Measurements from ENCODE around the gene SCAMP3. TPM values are rescaled to one million over a fixed set of nuclear protein-coding genes. Genes with fewer than 3 reads are reported as not detected.
"Not testable (repeated sequence)": the region's sequence is repeated elsewhere in the genome, so short reads cannot be mapped to it uniquely, and the experiment has no call there.

Gene SCAMP3
- total RNA-seq (2014; rRNA removed; shearing (Covaris generic)): 116 and 121 TPM in 2 replicates
- 50.2 and 61.2 TPM in 2 replicates for polyA plus RNA-seq (2014; cell fraction: nucleus; rRNA removed)

DNA sequence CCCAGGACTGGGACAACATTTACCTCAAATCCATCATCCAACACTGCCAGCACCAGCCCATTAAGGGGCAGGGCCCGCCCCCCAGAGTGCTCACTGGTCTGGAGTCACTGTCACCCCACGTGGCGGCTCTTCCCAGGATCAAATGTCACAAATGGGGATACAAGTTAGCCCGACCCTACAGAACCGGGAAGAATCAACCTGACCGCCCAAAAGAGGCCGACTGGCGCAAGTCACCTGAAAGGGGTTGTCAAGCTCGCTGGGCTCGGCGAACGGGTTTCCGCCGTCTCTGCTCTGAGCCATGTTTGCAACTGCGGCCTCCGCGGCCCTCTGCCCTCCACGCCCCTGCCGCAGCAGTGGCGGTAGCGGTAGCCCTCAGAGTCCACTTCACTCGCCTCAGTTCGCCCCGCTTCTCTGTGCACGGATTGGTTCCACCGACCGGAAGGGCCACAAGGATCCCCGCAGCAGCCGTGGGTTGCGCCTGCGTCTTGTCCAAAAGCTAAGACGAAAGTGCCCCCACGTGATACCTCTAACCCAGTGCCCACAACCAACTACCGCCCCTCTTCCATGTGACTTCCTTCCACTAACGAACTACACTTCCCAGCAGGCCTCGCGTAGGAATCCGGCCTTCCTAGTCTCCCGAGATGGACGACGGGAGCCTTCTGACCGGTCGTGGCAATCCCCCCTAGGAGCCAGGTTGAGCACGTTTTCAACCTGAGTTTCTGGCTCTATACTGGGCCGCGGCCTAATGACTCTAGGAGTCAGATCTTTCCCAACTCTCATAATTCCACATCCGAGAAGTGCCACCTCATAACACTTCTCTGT lies at the start of gene SCAMP3:
TSS of gene SCAMP3 (minus strand) at position 509 of the 822 bp plus-strand sequence. CDS start at position 300, 209 bp downstream.
- DNase-seq (ENCODE audit: extremely low read depth, low read depth): peak; percentile 99

- DNase-seq (ENCODE audit: extremely low read depth, low read depth): no peak
These were observed 47.4 kb upstream of the SCAMP3 start for GRCh38 chr1:155309423-155310021.

DNA sequence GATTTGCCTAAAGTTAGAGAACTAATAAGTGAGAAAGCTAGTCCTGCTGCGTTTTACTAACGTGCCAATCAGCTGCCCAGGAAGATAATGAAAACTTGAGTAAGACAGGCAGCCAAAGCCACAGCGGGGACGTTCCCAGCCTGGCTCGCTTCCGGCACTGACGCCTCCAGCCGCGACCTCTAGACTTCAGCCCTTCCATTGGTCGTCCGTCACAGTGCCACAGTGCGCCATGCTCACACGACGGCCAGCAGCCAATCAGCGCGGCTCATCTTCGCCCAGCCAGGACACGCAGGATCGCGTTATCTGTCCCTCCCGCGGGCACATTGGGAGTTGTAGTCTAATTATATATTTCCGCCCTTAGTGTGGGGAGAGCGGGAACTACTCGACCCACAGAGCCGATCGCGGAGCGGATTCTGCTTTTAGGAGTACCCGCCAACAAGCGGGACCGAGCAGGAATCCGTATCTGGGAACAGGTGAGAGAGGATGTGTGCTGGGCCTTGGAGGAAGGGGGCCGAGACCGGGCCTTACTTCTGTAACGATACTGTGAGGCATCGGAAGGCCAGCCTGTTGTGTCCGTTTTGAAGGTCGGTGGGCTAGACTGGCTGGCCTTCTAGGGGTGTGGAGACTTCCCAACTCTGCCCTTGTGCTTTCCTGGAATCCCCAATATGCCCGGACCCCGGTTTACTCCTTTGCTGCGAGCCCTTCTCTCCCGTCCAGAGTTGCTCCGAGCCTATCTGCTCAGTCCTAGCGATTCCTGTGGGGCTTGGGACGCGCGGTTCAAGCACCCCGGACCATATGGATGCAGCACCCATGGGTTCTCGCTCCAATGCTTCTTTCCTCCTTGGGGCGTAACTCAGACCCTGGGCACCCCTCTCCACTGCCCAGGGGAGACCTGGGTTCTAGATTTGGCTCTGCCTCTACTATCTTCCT lies 46.6 kb upstream of the SCAMP3 start, which contains the start of gene FDPS:
TSS of gene FDPS (plus strand) at position 374 of the 930 bp plus-strand sequence. CDS start 924 bp downstream, outside the sequence.
- DNase-seq (ENCODE audit: extremely low read depth, low read depth): peak; percentile 100

DNA sequence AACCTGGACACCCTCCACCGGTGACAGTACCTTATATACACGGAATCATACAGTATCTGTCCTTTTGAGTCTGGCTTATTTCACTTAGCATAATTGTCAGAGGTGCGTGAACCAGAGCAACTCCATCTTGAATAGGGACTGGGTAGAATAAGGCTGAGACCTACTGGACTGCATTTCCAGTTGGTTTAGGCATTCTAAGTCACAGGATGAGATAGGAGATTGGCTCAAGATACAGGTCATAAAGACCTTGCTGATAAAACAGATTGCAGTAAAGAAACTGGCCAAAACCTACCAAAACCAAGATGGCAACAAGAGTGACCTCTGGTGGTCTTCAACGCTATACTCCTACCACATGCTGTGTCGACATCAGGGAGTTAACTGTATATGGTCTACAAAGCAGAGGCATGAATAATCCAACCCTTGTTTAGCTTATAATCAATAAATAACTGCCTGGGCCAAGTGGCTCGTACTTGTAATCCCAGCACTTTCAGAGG lies 45.1 kb upstream of the SCAMP3 start:
- DNase-seq (ENCODE audit: extremely low read depth, low read depth): no peak

DNA sequence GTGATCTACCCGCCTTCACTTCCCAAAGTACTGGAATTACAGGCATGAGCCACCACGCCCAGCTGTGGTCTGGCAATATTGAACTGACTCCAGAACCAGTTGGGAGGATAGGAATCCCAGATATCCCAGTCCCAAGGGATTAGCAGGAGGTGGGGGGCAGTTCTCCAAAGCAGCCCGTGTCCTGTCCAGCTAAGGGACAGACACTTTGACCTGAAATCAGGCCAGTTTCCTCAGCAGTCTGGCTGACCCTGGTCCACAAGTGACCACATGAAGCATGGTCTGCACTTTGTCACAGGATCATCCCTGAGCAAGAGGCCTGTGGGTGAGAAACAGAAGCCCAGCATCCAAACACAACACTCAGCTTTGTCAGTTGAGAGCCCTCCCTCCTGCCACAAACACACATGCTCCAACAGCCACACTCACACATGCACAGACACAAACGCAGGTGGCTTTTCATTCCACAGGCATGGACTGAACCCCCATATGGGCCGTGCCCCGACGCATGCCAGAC lies 43.8 kb upstream of the SCAMP3 start:
- DNase-seq (ENCODE audit: extremely low read depth, low read depth): no peak

- DNase-seq (ENCODE audit: extremely low read depth, low read depth): no peak
These were observed 42.5 kb upstream of the SCAMP3 start for GRCh38 chr1:155304558-155305063.

DNA sequence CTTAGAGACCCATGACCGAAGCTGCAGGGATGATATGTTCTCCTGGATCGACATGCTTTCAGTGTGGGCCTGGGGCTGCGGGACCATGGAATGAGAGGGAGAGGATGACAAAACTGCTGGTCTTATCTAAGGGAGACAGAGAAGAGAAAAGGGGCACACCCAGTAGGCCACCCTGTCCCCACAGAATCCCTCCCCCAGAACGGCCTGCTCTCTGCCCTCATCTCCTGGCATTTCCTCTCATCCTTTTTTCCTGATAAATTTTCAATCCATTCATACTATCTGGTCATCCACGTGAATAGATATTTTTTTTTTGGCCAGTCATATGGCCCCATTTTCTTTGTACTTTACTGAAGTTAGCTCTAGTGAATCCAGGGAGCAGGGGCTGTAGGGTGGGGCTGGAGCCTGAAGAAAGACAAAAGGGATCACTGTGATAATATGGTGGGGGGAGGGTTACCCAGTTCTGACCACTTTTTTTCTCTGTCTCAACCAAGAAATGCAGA lies 39.2 kb upstream of the SCAMP3 start, which contains the start of gene PKLR:
TSS of gene PKLR (minus strand) at position 97 of the 500 bp plus-strand sequence. CDS start at position 54, 43 bp downstream.
- no peak for DNase-seq (ENCODE audit: extremely low read depth, low read depth)

DNA sequence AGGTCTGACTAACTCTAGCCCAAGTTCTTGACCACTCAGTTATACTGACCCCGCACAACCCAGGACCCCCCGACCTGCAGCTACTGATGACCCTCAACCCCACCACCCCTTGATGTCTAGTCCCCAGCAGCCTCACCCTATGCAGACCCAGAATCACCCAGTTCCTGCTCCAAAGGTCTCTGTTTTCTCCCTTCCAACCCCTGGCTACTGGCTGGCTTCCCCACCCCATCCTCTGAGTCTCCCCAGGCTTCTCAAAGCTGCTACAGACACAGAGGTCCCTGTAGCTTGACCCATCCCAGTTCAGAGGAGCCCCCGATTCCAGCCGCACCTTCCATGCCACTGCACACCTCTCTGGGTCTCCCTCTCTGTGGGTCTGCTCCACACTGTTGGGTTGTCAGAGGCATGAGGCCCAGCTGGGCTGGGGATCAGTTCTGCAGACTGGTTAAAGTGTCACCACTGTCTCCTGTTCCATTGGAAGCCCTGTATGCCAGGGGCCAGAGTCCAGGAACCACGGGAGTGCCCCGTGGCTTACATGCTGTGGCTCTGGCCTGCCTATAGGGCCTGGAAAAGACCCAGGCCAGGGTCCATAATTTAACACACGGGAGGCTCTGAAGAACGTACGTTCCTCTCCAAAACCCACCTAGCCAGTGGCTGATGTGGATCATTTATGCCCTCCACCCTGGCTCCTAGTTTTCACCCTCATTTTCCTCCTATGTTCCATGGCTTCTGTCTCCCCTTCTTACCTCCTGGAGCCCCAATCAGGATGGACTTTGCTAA lies 38.6 kb upstream of the SCAMP3 start:
- DNase-seq (ENCODE audit: extremely low read depth, low read depth): no peak

GRCh38 chr1:155300024-155300423 lies 37.9 kb upstream of the SCAMP3 start:
- no peak for DNase-seq (ENCODE audit: extremely low read depth, low read depth)

DNA sequence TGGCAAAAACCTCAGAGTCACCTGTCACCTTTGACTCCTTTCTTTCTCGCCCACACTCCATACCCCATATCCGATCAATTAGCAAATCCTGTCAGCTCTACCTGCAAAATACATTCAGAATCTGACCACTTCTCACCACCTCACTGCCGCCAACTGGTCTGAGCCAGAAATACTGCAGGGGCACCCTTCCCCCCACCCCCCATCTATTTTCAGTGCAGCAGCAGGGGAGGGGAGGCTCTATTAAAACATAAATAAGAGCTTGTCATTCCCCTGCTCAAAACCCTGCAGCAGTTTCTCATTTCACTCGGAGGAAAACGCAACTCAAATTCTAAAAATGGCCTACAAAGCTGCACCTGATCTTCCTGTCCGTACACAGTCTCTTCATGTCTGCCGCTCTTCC lies 35.2 kb upstream of the SCAMP3 start:
- no peak for DNase-seq (ENCODE audit: extremely low read depth, low read depth)

GRCh38 chr1:155296661-155297060 lies 34.5 kb upstream of the SCAMP3 start:
- no peak for DNase-seq (ENCODE audit: extremely low read depth, low read depth)

DNA sequence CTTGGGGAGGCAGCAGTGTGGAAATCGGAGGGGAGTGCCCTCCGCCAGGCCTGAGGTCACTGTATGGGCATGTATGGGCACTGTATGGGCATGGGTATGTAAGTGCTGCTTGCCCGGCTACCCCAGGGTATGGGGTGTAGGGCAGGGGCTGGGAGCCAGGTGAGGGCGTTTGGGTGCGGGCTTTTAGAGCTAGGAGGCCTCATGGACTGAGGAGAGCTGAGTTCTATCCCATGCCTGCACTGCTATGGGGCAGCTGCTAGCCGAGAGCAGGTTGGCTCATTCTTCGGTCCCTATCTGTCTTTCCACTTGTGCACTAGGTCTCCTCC lies 33.7 kb upstream of the SCAMP3 start:
- DNase-seq (ENCODE audit: extremely low read depth, low read depth): no peak

GRCh38 chr1:155295183-155295941 lies 33.2 kb upstream of the SCAMP3 start:
- DNase-seq (ENCODE audit: extremely low read depth, low read depth): no peak

DNA sequence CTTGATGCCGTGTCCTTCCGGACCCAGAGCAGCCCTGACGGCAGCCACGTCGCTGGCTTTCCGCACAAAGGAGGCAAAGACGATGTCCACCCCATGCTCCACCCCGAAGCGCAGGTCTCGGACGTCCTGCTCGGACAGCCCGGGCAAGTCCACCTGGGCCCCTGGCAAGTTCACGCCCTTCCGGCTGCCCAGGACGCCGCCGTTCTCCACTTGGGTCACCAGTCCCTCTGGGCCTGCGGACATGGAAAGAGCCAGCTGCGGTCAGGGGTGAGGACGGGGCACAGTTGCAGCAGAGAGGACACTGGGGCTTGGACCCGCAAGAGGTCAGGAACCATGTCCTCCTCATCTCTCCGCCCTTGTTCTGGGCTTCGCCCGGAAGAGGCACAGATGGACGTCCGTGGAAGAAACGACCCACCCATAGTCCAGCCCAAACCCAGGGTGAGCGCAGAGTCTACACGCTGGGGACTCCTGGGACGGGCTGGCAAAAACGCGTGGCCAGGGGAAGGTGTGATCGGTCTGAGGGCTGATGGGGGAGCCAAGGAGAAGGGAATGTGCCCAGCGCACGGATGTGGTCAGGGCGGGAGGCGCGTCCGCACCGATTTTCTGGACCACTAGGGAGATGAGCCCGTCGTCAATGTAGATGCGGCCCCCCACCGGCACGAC lies 32.5 kb upstream of the SCAMP3 start:
- no peak for DNase-seq (ENCODE audit: extremely low read depth, low read depth)

DNA sequence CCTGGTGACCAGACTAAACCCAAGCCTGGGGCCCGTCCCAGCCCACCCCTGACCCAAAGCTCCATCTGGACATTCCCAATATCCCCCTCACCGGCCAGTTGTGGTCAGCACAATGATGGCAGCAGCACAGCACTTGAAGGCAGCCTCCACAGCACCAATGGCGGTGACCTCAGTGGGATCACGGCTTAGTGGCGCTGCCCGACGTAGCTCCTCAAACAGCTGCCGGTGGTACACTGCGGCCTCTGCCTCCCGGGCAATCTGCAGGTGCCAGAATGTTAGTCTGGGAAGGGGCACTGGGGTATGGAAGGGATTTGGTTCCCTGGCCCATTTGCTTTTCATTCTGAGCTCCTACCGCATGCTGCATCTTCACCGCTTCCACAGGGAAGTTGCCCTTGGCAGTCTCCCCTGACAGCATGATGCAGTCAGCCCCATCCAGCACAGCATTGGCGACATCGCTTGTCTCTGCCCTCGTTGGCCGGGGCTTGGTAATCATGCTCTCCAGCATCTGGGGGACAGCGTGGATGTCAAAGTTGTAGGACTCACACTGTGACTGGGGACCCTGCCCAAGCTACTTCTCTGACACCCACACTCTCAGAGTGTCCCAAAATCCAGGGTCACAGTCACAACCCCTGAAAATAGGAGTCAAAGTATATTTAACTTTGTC lies 31.1 kb upstream of the SCAMP3 start:
- DNase-seq (ENCODE audit: extremely low read depth, low read depth): no peak

DNA sequence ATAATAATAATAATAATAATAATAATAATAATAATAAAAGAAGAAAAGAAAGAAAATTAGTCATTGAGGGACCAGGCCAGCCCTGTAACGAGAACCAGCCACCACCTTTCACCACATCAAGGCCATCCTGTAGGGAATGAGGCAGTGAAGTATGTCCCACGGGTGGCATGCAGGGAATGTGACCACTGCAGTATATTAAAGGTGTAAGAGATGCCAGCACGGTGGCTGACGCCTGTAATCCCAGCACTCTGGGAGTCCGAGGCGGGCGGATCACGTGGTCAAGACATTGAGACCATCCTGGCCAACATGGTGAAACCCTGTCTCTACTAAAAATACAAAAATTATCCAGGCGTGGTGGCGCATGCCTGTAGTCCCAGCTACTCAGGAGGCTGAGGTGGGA lies 28.8 kb upstream of the SCAMP3 start:
- DNase-seq (ENCODE audit: extremely low read depth, low read depth): not testable (repeated sequence)

- DNase-seq (ENCODE audit: extremely low read depth, low read depth): no peak
These were observed 25.9 kb upstream of the SCAMP3 start for GRCh38 chr1:155287987-155288543.

All from NCI-H460 (cell line).